Measurements from ENCODE around the gene DARS1. TPM values are rescaled to one million over a fixed set of nuclear protein-coding genes. Genes with fewer than 3 reads are reported as not detected.

DARS1 gene
- total RNA-seq, result 58.3 TPM

DNA sequence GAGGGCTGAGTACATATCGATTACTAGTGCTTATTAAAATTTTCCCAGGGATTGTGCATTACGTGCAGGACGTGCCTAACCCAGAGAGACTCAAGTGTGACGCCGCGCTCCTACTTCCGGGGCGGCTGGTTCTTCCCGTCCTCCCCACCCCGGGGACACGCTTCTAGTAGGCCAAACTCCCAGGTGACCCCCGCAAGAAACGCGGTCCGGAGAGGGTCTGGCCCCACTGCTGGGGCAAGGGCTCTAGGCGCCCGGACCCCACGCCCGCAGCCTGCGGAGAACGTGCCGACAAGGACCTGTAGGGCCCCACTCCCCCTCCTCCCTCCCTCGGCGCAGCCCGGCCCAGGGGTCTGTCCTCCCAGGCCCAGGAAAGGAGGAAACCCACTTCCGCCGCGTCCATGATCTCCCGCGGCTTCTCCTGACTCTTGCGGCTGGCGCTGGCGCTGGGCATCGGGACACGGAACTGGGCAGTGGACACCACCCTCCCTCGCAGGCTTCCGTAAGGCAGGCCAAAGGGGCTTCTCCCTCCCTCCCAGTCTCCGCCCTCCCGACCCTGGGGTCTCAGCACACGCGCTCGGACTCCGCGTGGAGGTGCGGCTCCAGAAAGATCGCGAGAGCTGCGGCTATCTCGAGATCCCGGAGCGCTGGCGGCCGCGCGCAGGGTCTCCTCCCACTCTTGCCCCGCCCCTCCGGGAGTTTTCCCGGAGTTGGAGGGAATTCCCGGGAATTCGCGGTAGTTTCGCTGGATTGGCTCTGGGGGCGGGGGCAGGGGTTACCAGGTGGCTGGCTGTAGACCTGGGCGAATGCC is at the start of gene DARS1:
Gene DARS1, minus strand, starts transcription at position 609 of the 808 bp plus-strand sequence. Its CDS starts 158 bp downstream, at position 451.
- ATAC-seq, result peak; percentile 96

- no peak for ATAC-seq
These were observed 49.2 kb upstream of the DARS1 start for GRCh38 chr2:136034629-136035028.

GRCh38 chr2:136032817-136033535 is 47.5 kb upstream of the DARS1 start:
- no peak for ATAC-seq

DNA sequence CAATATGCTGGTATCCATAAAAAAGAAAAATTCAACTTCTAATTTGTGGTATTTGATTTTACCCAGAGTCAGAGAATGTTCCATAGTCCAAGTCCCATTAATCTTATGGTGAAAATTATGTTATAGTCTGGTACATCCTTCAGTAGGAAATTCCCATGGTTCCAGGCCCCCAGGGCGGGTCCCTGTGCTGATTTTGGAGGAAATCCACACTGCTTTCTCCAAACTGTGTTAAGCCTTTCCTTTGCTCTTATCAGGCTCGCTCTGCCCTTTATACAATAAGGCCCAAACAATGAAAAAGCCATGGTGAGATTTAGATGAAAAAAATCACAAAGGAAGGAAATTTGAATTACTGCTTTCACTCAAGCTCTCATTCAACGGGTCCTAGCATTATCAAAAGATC is 46.8 kb upstream of the DARS1 start:
- no peak for ATAC-seq

- no peak for ATAC-seq
These were observed 46.3 kb upstream of the DARS1 start for GRCh38 chr2:136031711-136032110.

DNA sequence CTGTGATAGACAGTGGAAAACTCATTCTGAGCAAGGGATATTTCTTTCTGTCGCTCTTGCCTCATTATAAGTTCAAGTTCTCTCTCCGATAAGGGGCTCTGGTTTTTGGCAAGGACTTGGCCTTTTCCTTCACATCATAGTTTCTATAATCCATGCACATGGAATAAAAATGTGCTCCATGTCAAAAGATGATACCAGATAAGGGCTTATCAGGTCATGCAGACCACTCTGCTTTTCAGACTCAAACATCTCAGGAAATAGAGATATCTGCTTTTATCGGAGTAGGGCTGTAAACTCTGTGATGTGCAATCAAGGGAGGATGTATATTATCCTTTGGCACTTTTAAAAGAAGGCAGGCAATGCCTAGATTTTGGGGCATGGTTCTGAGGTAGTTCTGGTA is 45.0 kb upstream of the DARS1 start:
- no peak for ATAC-seq

- ATAC-seq, result no peak
These were observed 43.7 kb upstream of the DARS1 start for GRCh38 chr2:136029149-136029548.

- no peak for ATAC-seq
These were observed 42.6 kb upstream of the DARS1 start for GRCh38 chr2:136028001-136028400.

DNA sequence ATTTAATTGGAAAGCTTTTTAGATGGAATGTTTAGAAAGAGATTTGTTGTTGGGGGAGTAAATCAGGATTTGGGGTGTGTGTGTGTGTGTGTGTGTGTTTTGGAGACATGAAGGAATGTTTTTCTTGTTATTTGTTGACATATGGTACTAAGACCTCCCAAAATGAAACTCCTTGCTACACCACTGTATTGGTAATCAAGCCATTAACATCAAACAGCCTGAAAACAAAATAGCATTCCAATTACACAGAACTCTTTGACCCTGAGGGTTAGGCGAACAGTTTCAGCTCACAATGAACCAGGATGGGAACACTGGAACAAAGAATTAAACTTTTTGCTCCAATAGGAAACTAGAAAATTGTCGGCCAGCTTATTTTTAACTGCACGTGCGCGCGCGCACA is 41.7 kb upstream of the DARS1 start:
- no peak for ATAC-seq

DNA sequence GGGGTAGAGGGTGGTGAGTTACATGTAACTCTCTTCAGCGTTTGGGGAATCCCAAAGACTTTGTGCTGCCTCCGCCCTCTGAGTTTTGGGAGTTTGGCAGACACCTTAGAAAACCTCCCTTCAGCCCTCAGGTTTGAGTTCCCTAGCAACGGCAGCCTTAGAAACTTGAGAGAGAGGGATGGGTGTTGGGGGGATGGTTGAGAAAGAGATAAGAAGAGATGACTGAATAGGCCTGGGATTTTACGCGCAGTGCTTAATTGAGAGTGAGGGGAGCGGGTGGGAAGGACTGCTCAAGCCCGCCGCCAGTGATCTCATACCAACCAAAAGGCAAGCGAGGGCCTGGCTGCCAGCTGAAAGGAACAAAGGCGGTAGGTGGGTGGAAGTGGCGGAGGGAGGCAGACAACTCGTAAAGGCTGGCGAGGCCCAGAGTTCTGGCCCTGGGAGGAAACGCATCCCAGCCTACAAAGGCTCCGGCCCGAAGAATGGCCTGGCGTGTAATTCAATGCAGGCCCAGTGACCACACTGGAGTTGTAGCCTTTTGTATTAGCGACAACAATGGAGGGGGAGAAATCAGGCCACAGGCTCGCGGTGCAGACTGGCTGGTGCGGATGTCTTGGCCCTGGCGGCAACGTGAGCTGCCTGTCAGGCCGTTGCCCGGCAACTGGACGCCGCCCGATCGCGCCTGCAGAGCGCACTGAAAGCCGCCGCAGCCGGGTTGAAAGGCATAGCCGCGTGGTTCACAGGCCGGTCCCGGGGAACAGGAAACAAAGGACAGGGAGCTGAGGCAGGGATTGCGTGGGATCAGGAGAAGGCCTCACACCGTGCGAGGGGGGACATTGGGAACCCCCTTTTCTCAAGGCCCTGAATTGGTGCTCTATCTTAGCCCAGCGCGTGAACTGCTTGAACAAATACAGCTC is 39.9 kb upstream of the DARS1 start:
- peak; percentile 95 for ATAC-seq

GRCh38 chr2:136024616-136025015 is 39.2 kb upstream of the DARS1 start:
- ATAC-seq, result no peak

GRCh38 chr2:136024185-136024584 is 38.8 kb upstream of the DARS1 start:
- no peak for ATAC-seq

- no peak for ATAC-seq
These were observed 38.0 kb upstream of the DARS1 start for GRCh38 chr2:136023416-136023815.

- ATAC-seq, result no peak
These were observed 37.1 kb upstream of the DARS1 start for GRCh38 chr2:136022396-136023146.

DNA sequence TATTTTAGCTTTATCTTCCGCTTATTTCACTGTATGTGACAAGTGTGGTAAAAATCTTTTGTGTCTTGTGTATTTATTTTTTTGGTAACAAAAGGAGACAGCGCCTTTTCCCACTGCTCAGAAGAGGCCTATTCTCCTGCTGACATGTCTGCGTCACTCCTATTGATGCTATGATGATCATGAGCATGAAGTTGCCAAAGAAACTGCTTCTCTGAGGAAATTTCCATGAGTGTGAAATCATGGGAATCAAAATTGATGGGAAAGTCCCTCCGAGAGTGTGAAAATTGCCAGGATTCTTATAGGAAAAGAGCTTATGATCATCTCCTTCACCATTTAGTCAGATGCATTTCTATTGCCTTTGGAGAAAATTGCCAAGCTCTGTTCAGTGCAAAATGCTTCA is 36.5 kb upstream of the DARS1 start:
- ATAC-seq, result no peak

DNA sequence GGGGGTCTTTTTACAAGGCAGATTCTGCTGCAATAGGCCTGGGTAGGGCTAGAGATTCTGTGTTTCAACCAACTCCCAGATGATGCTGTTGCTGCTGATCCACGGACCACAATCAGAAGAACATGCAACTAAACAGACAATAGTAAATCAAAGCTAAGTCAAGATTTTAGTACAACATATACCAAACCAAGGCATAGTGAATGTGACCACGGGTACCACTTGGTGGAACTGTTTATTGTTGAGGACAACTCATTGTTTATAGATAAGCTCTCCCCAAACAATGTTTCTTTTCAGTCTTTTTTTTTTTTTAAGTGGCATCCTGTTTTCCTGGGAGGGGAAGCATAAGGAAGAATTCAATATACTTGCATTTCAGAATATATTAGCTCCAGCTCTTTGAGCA is 36.0 kb upstream of the DARS1 start:
- no peak for ATAC-seq

GRCh38 chr2:136020831-136021230 is 35.4 kb upstream of the DARS1 start:
- no peak for ATAC-seq

DNA sequence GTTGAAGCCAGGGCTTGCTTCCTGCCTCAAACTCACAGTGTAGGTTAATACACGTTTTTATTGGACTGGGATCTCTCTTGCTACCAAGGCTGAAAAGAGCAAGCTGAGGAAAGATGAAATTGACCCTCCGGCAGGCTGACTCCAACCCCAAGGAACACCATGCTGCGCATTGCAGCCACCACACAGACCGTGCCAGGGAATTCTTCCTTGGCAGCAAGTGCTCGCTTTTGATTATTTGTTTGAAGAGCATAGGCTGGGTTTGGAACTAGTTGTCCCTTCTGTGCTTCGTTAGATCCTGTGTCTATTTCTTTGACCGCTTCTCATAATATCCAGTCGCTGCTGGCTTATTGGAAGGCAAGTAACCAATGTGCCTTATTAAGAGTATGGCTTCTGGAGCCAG is 34.4 kb upstream of the DARS1 start:
- ATAC-seq, result no peak

DNA sequence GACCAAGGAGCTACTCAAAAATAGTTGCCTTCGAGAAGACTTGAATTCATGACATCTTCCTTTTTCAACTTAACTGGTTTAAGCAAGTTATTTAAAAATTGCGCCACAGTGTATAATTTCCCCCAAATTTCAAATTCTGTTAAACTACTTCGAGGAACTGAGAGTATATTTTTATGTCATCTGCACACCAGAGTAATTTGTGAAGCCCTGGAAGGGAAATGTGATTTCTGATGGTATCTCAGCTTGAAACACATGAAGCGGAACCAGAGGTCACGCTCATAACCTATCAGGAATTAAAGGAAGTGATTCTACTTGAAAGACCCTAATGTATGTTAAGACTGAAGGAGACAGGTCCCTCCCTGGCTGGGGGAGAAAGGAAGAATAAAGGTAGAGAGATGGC is 33.9 kb upstream of the DARS1 start:
- ATAC-seq, result no peak

GRCh38 chr2:136017786-136018185 is 32.4 kb upstream of the DARS1 start:
- ATAC-seq, result no peak

GRCh38 chr2:136016836-136017235 is 31.4 kb upstream of the DARS1 start:
- no peak for ATAC-seq

GRCh38 chr2:136016427-136016826 is 31.0 kb upstream of the DARS1 start:
- no peak for ATAC-seq

All from esophagus mucosa (tissue), 1 donor.